WTC11 (cell line): ENCODE data around the gene AP1S2. TPM values are rescaled to one million over a fixed set of nuclear protein-coding genes. Genes with fewer than 3 reads are reported as not detected.

Experiments
- ATAC-seq: fragments of 200-7000 bp; cut with Tn5 transposase; 2 replicates; pipeline ENCODE4 v1.10.0; 2021; ENCODE audit warnings: mild to moderate bottlenecking, moderate library complexity
- CTCF ChIA-PET: fragments of 300-600 bp; sonication (Branson Sonifier 250); formaldehyde crosslinking; loops from one replicate; lab custom pipeline; 2021; ENCODE audit warnings: antibody characterized with exemption; lab: Charles Lee
- POLR2A ChIA-PET: fragments of 350-600 bp; sonication (Branson Sonifier 250); formaldehyde crosslinking; loops from one replicate; lab custom pipeline; 2021; ENCODE audit warnings: antibody characterized with exemption; lab: Charles Lee
- DNase-seq: peaks from one replicate; pipeline ENCODE4 v3.0.0; 2021; ENCODE audit warnings: low spot score
- H3K27ac Mint-ChIP-seq: 2 replicates; pipeline ENCODE4 v1.8.0; 2021; ENCODE audit warnings: mixed read lengths
- H3K27me3 Mint-ChIP-seq: 2 replicates; pipeline ENCODE4 v1.8.0; 2021; ENCODE audit warnings: low read depth, mild to moderate bottlenecking, moderate library complexity, mixed read lengths
- H3K36me3 Mint-ChIP-seq: 2 replicates; pipeline ENCODE4 v1.8.0; 2021; ENCODE audit warnings: mixed read lengths
- H3K4me1 Mint-ChIP-seq: 2 replicates; pipeline ENCODE4 v1.8.0; 2022; ENCODE audit warnings: mixed read lengths
- H3K4me3 Mint-ChIP-seq: 2 replicates; pipeline ENCODE4 v1.8.0; 2021; ENCODE audit warnings: mild to moderate bottlenecking, moderate library complexity, mixed read lengths
- H3K9me3 Mint-ChIP-seq: 2 replicates; pipeline ENCODE4 v1.8.0; 2021; ENCODE audit warnings: mixed read lengths
- CREB1 ChIP-seq: sonication (generic); formaldehyde crosslinking; IDR thresholded peaks from 2 replicates; pipeline ENCODE4 v1.8.0; 2023; ENCODE audit warnings: mild to moderate bottlenecking, missing genetic modification reagents
- GABPB1 ChIP-seq: sonication (generic); formaldehyde crosslinking; IDR thresholded peaks from 2 replicates; pipeline ENCODE4 v1.8.1; 2023; ENCODE audit warnings: mild to moderate bottlenecking, missing genetic modification reagents
- MXD4 ChIP-seq: fragments of 250-450 bp; sonication (Bioruptor Pico); IDR thresholded peaks from 2 replicates; pipeline ENCODE4 v1.8.0; 2021; ENCODE audit warnings: mild to moderate bottlenecking, moderate library complexity, borderline replicate concordance
- SOX15 ChIP-seq: fragments of 250-450 bp; sonication (Bioruptor Pico); IDR thresholded peaks from 2 replicates; pipeline ENCODE4 v1.9.0; 2021; ENCODE audit warnings: mild to moderate bottlenecking
- TCF7 ChIP-seq: sonication (generic); formaldehyde crosslinking; IDR thresholded peaks from 2 replicates; pipeline ENCODE4 v1.8.0; 2022; ENCODE audit warnings: mild to moderate bottlenecking, low read depth, missing genetic modification reagents, moderate library complexity
- ZBTB21 ChIP-seq: sonication (generic); formaldehyde crosslinking; IDR thresholded peaks from 2 replicates; pipeline ENCODE4 v1.8.1; 2023; ENCODE audit warnings: mild to moderate bottlenecking, missing genetic modification reagents, borderline replicate concordance
- ZNF138 ChIP-seq: sonication (generic); formaldehyde crosslinking; conservative IDR thresholded peaks from 2 replicates; pipeline ENCODE4 v1.8.1; 2022; ENCODE audit warnings: mild to moderate bottlenecking, moderate library complexity, missing genetic modification reagents
- total RNA-seq: library from RNA; stranded (reverse); gene quantifications from 3 replicates; pipeline ENCODE4 v1.2.3, GENCODE V29; 2021
- TF ChIP-seq, protein P1 (sequence below): sonication (generic); formaldehyde crosslinking; IDR thresholded peaks from 2 replicates; pipeline ENCODE4 v1.8.1; 2023; ENCODE audit warnings: mild to moderate bottlenecking, missing genetic modification reagents, borderline replicate concordance
- TF ChIP-seq, protein P2 (sequence below): sonication (generic); formaldehyde crosslinking; IDR thresholded peaks from 2 replicates; pipeline ENCODE4 v1.8.1; 2022; ENCODE audit warnings: mild to moderate bottlenecking, moderate library complexity, missing genetic modification reagents
- TF ChIP-seq, protein P3 (sequence below): sonication (generic); formaldehyde crosslinking; IDR thresholded peaks from 2 replicates; pipeline ENCODE4 v1.8.1; 2023; ENCODE audit warnings: mild to moderate bottlenecking, moderate library complexity, missing genetic modification reagents
- TF ChIP-seq, protein P4 (sequence below): sonication (generic); formaldehyde crosslinking; conservative IDR thresholded peaks from 2 replicates; pipeline ENCODE4 v1.8.1; 2022; ENCODE audit warnings: mild to moderate bottlenecking, missing genetic modification reagents
- TF ChIP-seq, protein P5 (sequence below): sonication (generic); formaldehyde crosslinking; IDR thresholded peaks from 2 replicates; pipeline ENCODE4 v1.8.1; 2023; ENCODE audit warnings: mild to moderate bottlenecking, missing genetic modification reagents
- TF ChIP-seq, protein P6 (sequence below): fragments of 250-450 bp; sonication (Bioruptor Pico); IDR thresholded peaks from 2 replicates; pipeline ENCODE4 v2.1.2; 2022; ENCODE audit warnings: mild to moderate bottlenecking, moderate library complexity
- TF ChIP-seq, protein P7 (sequence below): fragments of 250-450 bp; sonication (Bioruptor Pico); conservative IDR thresholded peaks from 2 replicates; pipeline ENCODE4 v1.9.0; 2021; ENCODE audit warnings: mild to moderate bottlenecking
- TF ChIP-seq, protein P8 (sequence below): sonication (generic); formaldehyde crosslinking; IDR thresholded peaks from 2 replicates; pipeline ENCODE4 v1.8.1; 2023; ENCODE audit warnings: mild to moderate bottlenecking, missing genetic modification reagents, moderate library complexity

The AP1S2 gene
- total RNA-seq, 1 experiment from 2014 or later: 164 TPM

DNA sequence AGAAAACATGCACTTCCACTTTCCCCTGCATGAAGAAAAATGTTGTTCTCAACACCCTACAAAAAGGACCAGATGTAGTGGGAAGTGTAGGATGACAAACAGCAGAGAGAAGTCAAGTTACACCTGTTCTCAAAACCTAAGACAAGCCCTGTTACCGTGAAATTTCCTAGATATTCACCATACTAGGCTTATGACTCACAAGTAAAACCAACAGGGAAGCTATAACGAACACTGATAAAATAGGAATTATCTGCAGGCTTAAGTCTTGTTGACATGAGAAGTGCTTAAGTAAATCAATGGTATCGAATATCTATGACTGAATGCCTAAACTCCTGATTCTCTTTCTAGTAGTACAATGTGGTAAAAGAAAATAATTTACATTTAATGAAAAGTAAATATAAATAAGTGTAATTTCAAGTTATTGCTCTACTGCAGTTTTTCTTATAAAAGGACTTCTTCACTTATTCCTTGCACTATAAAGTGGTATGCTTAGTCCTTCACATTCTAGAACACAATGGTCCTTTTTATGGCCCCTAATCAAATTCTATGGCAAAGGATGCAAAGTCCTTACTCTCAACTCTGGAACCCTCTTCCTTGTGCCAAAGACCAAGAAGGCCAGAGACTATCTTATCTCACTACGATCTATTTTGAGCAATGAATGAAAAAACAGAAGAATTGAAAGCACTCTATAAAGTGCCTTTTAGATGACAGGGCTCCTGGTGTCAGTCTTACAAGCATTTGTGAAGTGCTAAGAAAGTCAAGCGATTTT is 19.6 kb downstream of the AP1S2 start:
- DNase-seq: no peak
- peaks cover 22% of the 10 kb centered on the region for H3K36me3 Mint-ChIP-seq
- H3K27me3 Mint-ChIP-seq: no peaks in the 10 kb centered on the region
- H3K27ac Mint-ChIP-seq: no peak overlapping the region; the same call in 1 of the 2 replicates
- ChIA-PET CTCF (no interaction called here), POLR2A (interaction anchor here (1.2 kb wide), 1 partner anchor 20 kb away, joined by 4 read pairs; the partner anchor contains the start of gene AP1S2)
- H3K4me1 Mint-ChIP-seq: peaks cover 27% of the 10 kb centered on the region
- TF ChIP-seq, protein P1, sequence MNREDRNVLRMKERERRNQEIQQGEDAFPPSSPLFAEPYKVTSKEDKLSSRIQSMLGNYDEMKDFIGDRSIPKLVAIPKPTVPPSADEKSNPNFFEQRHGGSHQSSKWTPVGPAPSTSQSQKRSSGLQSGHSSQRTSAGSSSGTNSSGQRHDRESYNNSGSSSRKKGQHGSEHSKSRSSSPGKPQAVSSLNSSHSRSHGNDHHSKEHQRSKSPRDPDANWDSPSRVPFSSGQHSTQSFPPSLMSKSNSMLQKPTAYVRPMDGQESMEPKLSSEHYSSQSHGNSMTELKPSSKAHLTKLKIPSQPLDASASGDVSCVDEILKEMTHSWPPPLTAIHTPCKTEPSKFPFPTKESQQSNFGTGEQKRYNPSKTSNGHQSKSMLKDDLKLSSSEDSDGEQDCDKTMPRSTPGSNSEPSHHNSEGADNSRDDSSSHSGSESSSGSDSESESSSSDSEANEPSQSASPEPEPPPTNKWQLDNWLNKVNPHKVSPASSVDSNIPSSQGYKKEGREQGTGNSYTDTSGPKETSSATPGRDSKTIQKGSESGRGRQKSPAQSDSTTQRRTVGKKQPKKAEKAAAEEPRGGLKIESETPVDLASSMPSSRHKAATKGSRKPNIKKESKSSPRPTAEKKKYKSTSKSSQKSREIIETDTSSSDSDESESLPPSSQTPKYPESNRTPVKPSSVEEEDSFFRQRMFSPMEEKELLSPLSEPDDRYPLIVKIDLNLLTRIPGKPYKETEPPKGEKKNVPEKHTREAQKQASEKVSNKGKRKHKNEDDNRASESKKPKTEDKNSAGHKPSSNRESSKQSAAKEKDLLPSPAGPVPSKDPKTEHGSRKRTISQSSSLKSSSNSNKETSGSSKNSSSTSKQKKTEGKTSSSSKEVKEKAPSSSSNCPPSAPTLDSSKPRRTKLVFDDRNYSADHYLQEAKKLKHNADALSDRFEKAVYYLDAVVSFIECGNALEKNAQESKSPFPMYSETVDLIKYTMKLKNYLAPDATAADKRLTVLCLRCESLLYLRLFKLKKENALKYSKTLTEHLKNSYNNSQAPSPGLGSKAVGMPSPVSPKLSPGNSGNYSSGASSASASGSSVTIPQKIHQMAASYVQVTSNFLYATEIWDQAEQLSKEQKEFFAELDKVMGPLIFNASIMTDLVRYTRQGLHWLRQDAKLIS: no peak
- TF ChIP-seq, protein P2, sequence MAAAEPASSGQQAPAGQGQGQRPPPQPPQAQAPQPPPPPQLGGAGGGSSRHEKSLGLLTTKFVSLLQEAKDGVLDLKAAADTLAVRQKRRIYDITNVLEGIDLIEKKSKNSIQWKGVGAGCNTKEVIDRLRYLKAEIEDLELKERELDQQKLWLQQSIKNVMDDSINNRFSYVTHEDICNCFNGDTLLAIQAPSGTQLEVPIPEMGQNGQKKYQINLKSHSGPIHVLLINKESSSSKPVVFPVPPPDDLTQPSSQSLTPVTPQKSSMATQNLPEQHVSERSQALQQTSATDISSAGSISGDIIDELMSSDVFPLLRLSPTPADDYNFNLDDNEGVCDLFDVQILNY (CRISPR knock-in tag): no peak
- TF ChIP-seq ZNF138 (CRISPR knock-in tag): no peak
- TF ChIP-seq, protein P3, sequence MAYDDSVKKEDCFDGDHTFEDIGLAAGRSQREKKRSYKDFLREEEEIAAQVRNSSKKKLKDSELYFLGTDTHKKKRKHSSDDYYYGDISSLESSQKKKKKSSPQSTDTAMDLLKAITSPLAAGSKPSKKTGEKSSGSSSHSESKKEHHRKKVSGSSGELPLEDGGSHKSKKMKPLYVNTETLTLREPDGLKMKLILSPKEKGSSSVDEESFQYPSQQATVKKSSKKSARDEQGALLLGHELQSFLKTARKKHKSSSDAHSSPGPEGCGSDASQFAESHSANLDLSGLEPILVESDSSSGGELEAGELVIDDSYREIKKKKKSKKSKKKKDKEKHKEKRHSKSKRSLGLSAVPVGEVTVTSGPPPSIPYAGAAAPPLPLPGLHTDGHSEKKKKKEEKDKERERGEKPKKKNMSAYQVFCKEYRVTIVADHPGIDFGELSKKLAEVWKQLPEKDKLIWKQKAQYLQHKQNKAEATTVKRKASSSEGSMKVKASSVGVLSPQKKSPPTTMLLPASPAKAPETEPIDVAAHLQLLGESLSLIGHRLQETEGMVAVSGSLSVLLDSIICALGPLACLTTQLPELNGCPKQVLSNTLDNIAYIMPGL (CRISPR knock-in tag): no peak
- TF ChIP-seq, protein P4, sequence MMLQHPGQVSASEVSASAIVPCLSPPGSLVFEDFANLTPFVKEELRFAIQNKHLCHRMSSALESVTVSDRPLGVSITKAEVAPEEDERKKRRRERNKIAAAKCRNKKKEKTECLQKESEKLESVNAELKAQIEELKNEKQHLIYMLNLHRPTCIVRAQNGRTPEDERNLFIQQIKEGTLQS: no peak
- no peak for TF ChIP-seq MXD4 (CRISPR knock-in tag)
- TF ChIP-seq ZBTB21 (CRISPR knock-in tag): no peak
- TF ChIP-seq, protein P5, sequence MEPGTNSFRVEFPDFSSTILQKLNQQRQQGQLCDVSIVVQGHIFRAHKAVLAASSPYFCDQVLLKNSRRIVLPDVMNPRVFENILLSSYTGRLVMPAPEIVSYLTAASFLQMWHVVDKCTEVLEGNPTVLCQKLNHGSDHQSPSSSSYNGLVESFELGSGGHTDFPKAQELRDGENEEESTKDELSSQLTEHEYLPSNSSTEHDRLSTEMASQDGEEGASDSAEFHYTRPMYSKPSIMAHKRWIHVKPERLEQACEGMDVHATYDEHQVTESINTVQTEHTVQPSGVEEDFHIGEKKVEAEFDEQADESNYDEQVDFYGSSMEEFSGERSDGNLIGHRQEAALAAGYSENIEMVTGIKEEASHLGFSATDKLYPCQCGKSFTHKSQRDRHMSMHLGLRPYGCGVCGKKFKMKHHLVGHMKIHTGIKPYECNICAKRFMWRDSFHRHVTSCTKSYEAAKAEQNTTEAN: no peak
- no peak for TF ChIP-seq CREB1 (CRISPR knock-in tag)
- TF ChIP-seq, protein P6, sequence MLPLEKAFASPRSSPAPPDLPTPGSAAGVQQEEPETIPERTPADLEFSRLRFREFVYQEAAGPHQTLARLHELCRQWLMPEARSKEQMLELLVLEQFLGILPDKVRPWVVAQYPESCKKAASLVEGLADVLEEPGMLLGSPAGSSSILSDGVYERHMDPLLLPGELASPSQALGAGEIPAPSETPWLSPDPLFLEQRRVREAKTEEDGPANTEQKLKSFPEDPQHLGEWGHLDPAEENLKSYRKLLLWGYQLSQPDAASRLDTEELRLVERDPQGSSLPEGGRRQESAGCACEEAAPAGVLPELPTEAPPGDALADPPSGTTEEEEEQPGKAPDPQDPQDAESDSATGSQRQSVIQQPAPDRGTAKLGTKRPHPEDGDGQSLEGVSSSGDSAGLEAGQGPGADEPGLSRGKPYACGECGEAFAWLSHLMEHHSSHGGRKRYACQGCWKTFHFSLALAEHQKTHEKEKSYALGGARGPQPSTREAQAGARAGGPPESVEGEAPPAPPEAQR: no peak
- TF ChIP-seq, protein P7, sequence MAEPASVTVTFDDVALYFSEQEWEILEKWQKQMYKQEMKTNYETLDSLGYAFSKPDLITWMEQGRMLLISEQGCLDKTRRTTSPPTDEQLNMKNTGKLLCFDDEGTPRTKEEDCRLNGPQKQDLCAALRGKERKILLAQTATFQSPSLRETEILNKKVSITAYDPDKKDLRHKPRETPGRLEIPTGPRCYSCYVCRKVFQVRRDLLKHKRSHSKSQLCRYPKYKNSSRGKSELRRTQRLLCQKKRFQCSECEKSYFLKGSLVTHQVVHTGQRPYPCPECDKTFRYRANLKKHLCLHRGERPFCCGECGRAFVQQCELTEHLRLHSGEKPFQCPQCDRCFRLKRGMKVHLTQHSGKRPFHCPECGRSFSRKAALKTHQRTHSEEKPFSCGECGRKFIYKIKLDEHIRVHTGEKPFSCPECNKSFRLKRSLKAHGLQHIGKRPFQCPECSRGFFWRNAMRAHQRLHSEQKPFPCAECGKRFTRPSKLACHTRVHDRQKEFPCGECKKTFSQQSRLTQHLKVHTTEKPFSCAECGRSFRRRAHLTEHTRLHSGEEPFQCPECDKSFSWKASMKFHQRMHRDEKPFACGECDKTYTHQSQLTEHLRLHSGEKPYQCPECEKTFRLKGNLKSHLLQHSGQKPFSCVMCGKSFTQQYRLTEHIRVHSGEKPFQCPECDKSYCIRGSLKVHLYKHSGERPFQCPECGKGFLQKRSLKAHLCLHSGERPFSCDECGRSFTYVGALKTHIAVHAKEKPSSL (CRISPR knock-in tag): no peak
- no peak for TF ChIP-seq GABPB1 (CRISPR knock-in tag)
- TF ChIP-seq TCF7 (CRISPR knock-in tag): no peak
- TF ChIP-seq SOX15 (CRISPR knock-in tag): no peak
- TF ChIP-seq, protein P8, sequence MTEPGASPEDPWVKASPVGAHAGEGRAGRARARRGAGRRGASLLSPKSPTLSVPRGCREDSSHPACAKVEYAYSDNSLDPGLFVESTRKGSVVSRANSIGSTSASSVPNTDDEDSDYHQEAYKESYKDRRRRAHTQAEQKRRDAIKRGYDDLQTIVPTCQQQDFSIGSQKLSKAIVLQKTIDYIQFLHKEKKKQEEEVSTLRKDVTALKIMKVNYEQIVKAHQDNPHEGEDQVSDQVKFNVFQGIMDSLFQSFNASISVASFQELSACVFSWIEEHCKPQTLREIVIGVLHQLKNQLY (CRISPR knock-in tag): no peak
- ATAC-seq: no peak
- H3K4me3 Mint-ChIP-seq: no peak overlapping the region
- H3K9me3 Mint-ChIP-seq: no peaks in the 10 kb centered on the region
